A673 (cell line): Measurements from ENCODE around the gene FNDC3B.

ENCODE experiments used
- CTCF ChIP-seq: fragments of 300-800, 200-600 bp; sonication (generic); conservative IDR thresholded peaks from 2 replicates; pipeline ENCODE4 v1.5.1; 2017; ENCODE audit warnings: low read depth, mild to moderate bottlenecking, antibody characterized with exemption, low read length, moderate library complexity, mixed read lengths
- EZH2 ChIP-seq: fragments of 200-600 bp; sonication (generic); IDR thresholded peaks from 2 replicates; pipeline ENCODE4 v1.6.1; 2017; ENCODE audit warnings: borderline replicate concordance, low read depth, mild to moderate bottlenecking, mixed read lengths, antibody characterized with exemption, low read length; ENCODE audit not compliant: poor library complexity, severe bottlenecking

DNA sequence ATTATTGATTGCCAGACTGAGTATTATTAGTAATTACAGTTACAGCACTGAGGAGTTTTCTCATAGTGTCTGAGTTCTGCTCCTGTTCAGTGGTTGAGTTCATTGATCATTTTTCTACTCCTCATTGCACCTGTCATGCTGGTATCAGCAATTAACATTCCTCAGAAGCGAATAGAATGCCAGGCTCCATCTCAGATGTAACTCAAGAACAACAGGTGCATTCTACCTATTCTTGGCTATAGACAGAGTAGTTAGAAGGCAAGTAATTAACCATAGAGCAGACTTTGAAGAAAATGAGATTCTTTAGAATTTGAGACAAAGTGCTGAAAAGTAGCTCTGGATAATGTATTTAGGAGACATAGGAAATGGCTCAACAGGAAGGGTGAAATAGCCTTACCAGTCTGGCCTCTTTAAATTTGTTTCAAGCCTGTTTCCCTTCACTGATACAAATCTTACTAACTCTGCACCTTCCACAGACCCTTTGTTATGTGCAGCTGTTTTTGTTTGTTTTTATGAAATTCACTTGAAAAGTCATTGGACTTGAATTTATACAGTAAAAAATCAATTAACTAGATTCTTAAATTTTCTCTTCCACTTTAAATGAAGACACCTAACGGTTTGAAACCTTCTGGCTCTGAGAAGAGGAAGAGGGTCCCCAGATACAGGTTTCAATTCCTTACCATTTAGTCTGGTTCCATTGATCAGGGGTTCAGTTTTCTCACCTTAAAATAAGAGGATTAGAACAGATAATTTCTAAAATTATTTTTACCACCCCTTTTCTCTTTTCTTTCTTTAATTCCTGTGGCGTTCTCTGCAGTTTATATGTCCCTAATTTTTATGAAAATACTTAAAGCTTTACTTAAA is 109.6 kb downstream of the FNDC3B start:
- TF ChIP-seq CTCF (no peak), EZH2 (no peak)
